Gastroesophageal sphincter (tissue), 3 donors: ENCODE results near the gene TBC1D20.

Source experiments
- EP300 ChIP-seq: sonication (generic); formaldehyde crosslinking; IDR thresholded peaks from one replicate; pipeline ENCODE4 v1.6.1; 2017; ENCODE audit warnings: antibody characterized with exemption, mild to moderate bottlenecking
- TF ChIP-seq, protein P1 (sequence below), 4 experiments: fragments of 200-600 bp in 2 of 4; fragments of 450-650 bp in 2 of 4; sonication (generic) in 1 of 4; IDR thresholded peaks; one replicate each; pipeline ENCODE4 v1.5.1; 2017 to 2019; ENCODE audit warnings: antibody characterized with exemption in 4 of 4, mild to moderate bottlenecking in 2 of 4, moderate library complexity in 2 of 4

DNA sequence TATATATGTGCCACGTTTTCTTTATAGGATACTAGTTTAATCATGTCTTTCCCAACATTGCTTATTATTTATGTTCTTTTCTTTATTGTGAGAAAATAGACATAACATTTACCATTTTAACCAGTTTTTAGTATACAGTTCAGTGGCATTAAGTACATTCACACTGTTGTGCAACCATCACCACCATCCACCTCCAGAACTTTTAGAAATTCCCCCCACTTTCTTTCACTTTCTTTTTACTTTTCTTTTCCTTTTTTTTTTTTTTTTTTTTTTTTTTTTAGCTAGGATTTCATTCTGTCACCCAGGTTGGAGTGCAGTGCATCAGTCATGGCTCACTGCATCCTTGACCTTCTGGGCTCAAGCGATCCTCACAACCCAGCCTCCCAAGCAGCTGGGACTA is 35.8 kb downstream of the TBC1D20 start:
- TF ChIP-seq, protein P1, sequence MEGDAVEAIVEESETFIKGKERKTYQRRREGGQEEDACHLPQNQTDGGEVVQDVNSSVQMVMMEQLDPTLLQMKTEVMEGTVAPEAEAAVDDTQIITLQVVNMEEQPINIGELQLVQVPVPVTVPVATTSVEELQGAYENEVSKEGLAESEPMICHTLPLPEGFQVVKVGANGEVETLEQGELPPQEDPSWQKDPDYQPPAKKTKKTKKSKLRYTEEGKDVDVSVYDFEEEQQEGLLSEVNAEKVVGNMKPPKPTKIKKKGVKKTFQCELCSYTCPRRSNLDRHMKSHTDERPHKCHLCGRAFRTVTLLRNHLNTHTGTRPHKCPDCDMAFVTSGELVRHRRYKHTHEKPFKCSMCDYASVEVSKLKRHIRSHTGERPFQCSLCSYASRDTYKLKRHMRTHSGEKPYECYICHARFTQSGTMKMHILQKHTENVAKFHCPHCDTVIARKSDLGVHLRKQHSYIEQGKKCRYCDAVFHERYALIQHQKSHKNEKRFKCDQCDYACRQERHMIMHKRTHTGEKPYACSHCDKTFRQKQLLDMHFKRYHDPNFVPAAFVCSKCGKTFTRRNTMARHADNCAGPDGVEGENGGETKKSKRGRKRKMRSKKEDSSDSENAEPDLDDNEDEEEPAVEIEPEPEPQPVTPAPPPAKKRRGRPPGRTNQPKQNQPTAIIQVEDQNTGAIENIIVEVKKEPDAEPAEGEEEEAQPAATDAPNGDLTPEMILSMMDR (IDR thresholded peaks at IDR 0.05): no peak
- TF ChIP-seq EP300: no peak
